ENCODE measurements around the gene TCP1. TPM values are rescaled to one million over a fixed set of nuclear protein-coding genes. Genes with fewer than 3 reads are reported as not detected.

The TCP1 gene
- total and polyA plus RNA-seq, 2 of the 8 experiments (the other 6 are each of a cell fraction or from before 2014, with no cell fraction given) = 117 to 348 TPM

GRCh38 chr6:159742165-159742564 lies 47.2 kb downstream of the TCP1 start:
- CTCF ChIA-PET (ENCODE audit: partially characterized antibody) = interaction anchor here (0.8 to 1.6 kb wide), 2 partner anchors 30 to 53 kb away, joined by 3 read pairs; no protein-coding TSS in a partner anchor
- H3K79me2 ChIP-seq (ENCODE audit: control insufficient read depth in 1 of 2, insufficient read depth in 2 of 2, low read length in 2 of 2) = peaks cover 5 to 80% of the 10 kb centered on the region in 2 experiments; a peak in 3 of 4 replicates
- no peaks in the 10 kb centered on the region for H3K23me2 ChIP-seq (ENCODE audit: low read depth, low read length)
- H2AFZ ChIP-seq (ENCODE audit: low read length) = no peak overlapping the region
- POLR2A ChIA-PET (ENCODE audit: partially characterized antibody) = interaction anchor here (1.4 to 2.0 kb wide), 2 partner anchors 10 to 13 kb away, joined by 3 to 6 read pairs; no protein-coding TSS in a partner anchor
- no peak overlapping the region for H3K23ac ChIP-seq (ENCODE audit: insufficient read length)
- H4K91ac ChIP-seq (replicated peaks; ENCODE audit: insufficient read length, low read length) = no peak overlapping the region
- no peaks in the 10 kb centered on the region for H3K9me3 ChIP-seq (ENCODE audit: insufficient read depth in 2 of 2, low read depth in 1 of 2, low read length in 1 of 2)
- H3K56ac ChIP-seq (replicated peaks; ENCODE audit: insufficient read length, low read depth, low read length) = no peak overlapping the region
- H3K4me2 ChIP-seq (ENCODE audit: insufficient read depth in 1 of 2, low read depth in 2 of 2, low read length in 2 of 2) = no peak overlapping the region
- no peak overlapping the region for H3K4me3 ChIP-seq (ENCODE audit: extremely low read depth in 1 of 4, insufficient read depth in 2 of 4, low read depth in 3 of 4, low read length in 4 of 4)
- no peak overlapping the region for H2BK5ac ChIP-seq (ENCODE audit: low read depth, low read length)
- no peak overlapping the region for H2BK20ac ChIP-seq (ENCODE audit: low read length)
- FAIRE-seq = no peak
- no peak overlapping the region for H3K27ac ChIP-seq (ENCODE audit: low read depth, low read length)
- H3K79me1 ChIP-seq (ENCODE audit: low read depth, low read length) = no peaks in the 10 kb centered on the region
- TF ChIP-seq CREB1 (IDR thresholded peaks at IDR 0.05) (no peak), USF2 (IDR thresholded peaks at IDR 0.05; ENCODE audit: low read length) (no peak), RXRA (IDR thresholded peaks at IDR 0.05; ENCODE audit: insufficient read depth, low read depth, low read length) (no peak), PHF8 (conservative IDR thresholded peaks at IDR 0.05; ENCODE audit: low read depth, low read length) (no peak), SP1 (IDR thresholded peaks at IDR 0.05; ENCODE audit: low read depth, low read length) (no peak), CTCF (IDR thresholded peaks at IDR 0.05; ENCODE audit: control extremely low read depth in 1 of 3, insufficient read depth in 1 of 3, low read depth in 1 of 3, low read length in 3 of 3) (no peak)
- WGBS, 2 experiments (ENCODE audit: extremely low coverage in 1 of 2, insufficient coverage in 1 of 2, insufficient read length in 1 of 2, insufficient replicate concordance in 2 of 2, low coverage in 1 of 2, low lambda C conversion rate in 2 of 2, missing lambda C conversion rate in 1 of 2) = 83% methylated on average over 1 of the region's 1 CpG; no CpG with 5 or more reads in 1 of the 2 experiments
- H3K36me3 ChIP-seq (ENCODE audit: control insufficient read depth in 2 of 4, insufficient read depth in 4 of 4, low read length in 3 of 4) = peaks cover 26 to 96% (median 68%) of the 10 kb centered on the region in 4 experiments
- H3K4me1 ChIP-seq (replicated peaks in 1 of 4; ENCODE audit: control insufficient read depth in 3 of 4, insufficient read depth in 4 of 4, low read length in 3 of 4) = no peaks in the 10 kb centered on the region; a peak in 1 of 7 replicates
- no peaks in the 10 kb centered on the region for H3K27me3 ChIP-seq (replicated peaks in 1 of 4; ENCODE audit: control insufficient read depth in 3 of 4, extremely low read depth in 1 of 4, insufficient read depth in 3 of 4, low read length in 3 of 4)
- H2BK120ac ChIP-seq (replicated peaks; ENCODE audit: low read depth, low read length) = no peak overlapping the region
- no peak for DNase-seq (ENCODE audit: low read depth in 1 of 2, low spot score in 2 of 2)
- H3K14ac ChIP-seq (ENCODE audit: insufficient read length) = no peak overlapping the region
- H2BK15ac ChIP-seq (ENCODE audit: low read length) = no peak overlapping the region
- peaks cover 10 to 13% of the 10 kb centered on the region in 2 experiments for H4K20me1 ChIP-seq (replicated peaks in 1 of 2; ENCODE audit: control insufficient read depth in 1 of 2, insufficient read depth in 2 of 2, low read length in 2 of 2)
- no peak overlapping the region for H4K8ac ChIP-seq (ENCODE audit: extremely low read depth, insufficient read depth, low read length)
- no peak overlapping the region for H4K5ac ChIP-seq (ENCODE audit: insufficient read length, low read depth, low read length)
- H3K4ac ChIP-seq (replicated peaks; ENCODE audit: insufficient read length, low read depth, low read length) = no peak overlapping the region
- no peak overlapping the region for H3K9ac ChIP-seq (replicated peaks in 1 of 4; ENCODE audit: extremely low read depth in 1 of 4, low read depth in 3 of 4, low read length in 3 of 4)
- no peak overlapping the region for H2BK12ac ChIP-seq (ENCODE audit: low read depth, low read length)
- no peak overlapping the region for H2AK5ac ChIP-seq (ENCODE audit: low read depth, low read length)
- no peak overlapping the region for H3K18ac ChIP-seq (ENCODE audit: extremely low read depth, low read length)
